Measurements from ENCODE around the gene ROPN1. TPM values are rescaled to one million over a fixed set of nuclear protein-coding genes. Genes with fewer than 3 reads are reported as not detected.
"Not testable (repeated sequence)": the region's sequence is repeated elsewhere in the genome, so short reads cannot be mapped to it uniquely, and the experiment has no call there.

The ROPN1 gene
- total RNA-seq, 1 donor from 2014 or later: not detected

DNA sequence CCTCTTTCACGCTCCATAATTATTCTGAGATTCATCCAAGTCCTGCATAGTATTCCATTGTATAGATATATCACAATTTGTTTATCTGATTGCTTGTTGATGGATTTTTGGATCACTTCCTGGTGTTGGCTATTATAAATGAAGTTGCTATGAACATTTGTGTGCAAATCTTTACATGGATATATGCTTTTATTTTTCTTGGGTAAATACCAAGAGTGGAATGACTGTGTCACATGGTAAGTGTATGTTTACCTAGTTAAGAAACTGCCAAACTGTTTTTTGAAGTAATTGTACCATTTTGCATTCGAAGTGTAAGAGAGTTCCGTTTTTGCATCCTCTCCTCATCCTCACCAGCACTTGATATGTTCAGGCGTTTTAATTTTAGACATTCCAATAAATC lies 34.6 kb upstream of the ROPN1 start:
- Mint-ChIP-seq H3K36me3 (no peaks in the 10 kb centered on the region), H3K27me3 (ENCODE audit: insufficient read depth, low read depth) (no peaks in the 10 kb centered on the region), H3K9me3 (no peaks in the 10 kb centered on the region), H3K4me1 (peaks cover 6% of the 10 kb centered on the region), H3K4me3 (no peak overlapping the region), H3K27ac (no peak overlapping the region)
- peaks cover 6% of the 10 kb centered on the region for H3K4me1 ChIP-seq
- no peak for TF ChIP-seq EZH2 (IDR thresholded peaks at IDR 0.05)
- no peak for TF ChIP-seq CTCF (IDR thresholded peaks at IDR 0.05)
- TF ChIP-seq EZH2phosphoT487 (IDR thresholded peaks at IDR 0.05): no peak
- no peak overlapping the region for H3K4me2 ChIP-seq
- peaks cover 62% of the 10 kb centered on the region for H3K27me3 ChIP-seq
- no peak overlapping the region for H2AFZ ChIP-seq (replicated peaks)
- no peak overlapping the region for H3K27ac ChIP-seq
- H3F3A ChIP-seq (ENCODE audit: low read depth): peaks cover 3% of the 10 kb centered on the region
- no peaks in the 10 kb centered on the region for H3K79me2 ChIP-seq (ENCODE audit: low read depth)
- no peaks in the 10 kb centered on the region for H3K9me3 ChIP-seq (ENCODE audit: low read depth)
- no peak overlapping the region for H3K4me3 ChIP-seq
- no peak for DNase-seq (ENCODE audit: low spot score)
- no peaks in the 10 kb centered on the region for H3K36me3 ChIP-seq
- no peak overlapping the region for H3K9ac ChIP-seq
- H4K20me1 ChIP-seq (ENCODE audit: low read depth): no peaks in the 10 kb centered on the region

DNA sequence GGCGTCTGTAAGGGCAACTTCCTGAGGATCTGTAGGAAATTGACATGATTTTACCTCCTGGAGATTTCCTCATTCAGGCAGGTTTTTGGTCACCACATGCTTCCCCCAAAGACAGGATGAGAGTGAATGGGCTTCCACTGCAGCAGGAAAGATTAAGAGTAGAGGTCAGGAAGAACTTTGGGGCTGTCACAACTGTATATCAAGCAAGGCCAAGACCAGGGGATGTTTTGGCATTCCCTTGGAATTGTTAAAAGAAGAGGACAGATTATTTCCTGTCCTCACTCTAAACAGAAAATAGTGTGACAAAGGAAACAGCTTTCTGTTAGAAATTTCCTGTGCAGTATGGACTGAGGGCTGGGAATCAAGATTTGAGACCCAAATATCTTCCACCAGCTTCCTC lies 31.6 kb upstream of the ROPN1 start:
- not testable (repeated sequence) for H3K4me1 ChIP-seq; H3K27ac ChIP-seq; H3K4me3 Mint-ChIP-seq; H2AFZ ChIP-seq (replicated peaks); H3K9ac ChIP-seq; H3K4me2 ChIP-seq; H3K4me1 Mint-ChIP-seq; H3K79me2 ChIP-seq (ENCODE audit: low read depth); H3K4me3 ChIP-seq; H3K27me3 Mint-ChIP-seq (ENCODE audit: insufficient read depth, low read depth); H3K27ac Mint-ChIP-seq; DNase-seq (ENCODE audit: low spot score); H3K36me3 ChIP-seq; H3K9me3 Mint-ChIP-seq; H3K36me3 Mint-ChIP-seq; H4K20me1 ChIP-seq (ENCODE audit: low read depth); H3K9me3 ChIP-seq (ENCODE audit: low read depth); H3F3A ChIP-seq (ENCODE audit: low read depth)
- peaks cover 34% of the 10 kb centered on the region for H3K27me3 ChIP-seq

DNA sequence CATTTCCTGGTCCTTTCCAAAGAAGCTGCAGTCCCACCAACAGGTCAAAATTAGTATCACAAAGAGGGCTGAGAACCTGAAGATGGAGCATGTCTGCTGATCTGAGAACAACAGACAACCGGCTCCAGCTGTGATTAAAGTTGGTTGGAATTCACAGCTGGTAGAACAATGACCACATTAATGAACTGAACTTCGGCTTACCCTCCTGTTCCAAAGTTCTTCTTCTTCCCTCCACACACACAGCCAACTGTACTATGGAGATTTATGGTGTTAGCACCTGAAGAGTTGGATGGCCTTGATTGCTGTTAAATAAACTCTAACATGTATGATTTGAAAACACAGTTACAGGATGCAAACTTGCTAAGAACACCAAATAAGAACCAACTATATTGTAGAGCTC lies 27.4 kb upstream of the ROPN1 start:
- Histone ChIP-seq H3K27me3 (no peaks in the 10 kb centered on the region), H2AFZ (replicated peaks) (no peak overlapping the region), H4K20me1 (ENCODE audit: low read depth) (no peaks in the 10 kb centered on the region), H3K4me2 (no peak overlapping the region), H3K36me3 (no peaks in the 10 kb centered on the region), H3K79me2 (ENCODE audit: low read depth) (no peaks in the 10 kb centered on the region), H3K9me3 (ENCODE audit: low read depth) (no peaks in the 10 kb centered on the region), H3K4me3 (no peak overlapping the region), H3F3A (ENCODE audit: low read depth) (no peaks in the 10 kb centered on the region), H3K9ac (no peak overlapping the region), H3K4me1 (no peaks in the 10 kb centered on the region), H3K27ac (no peak overlapping the region)
- no peaks in the 10 kb centered on the region for H3K36me3 Mint-ChIP-seq
- no peak for TF ChIP-seq EZH2 (IDR thresholded peaks at IDR 0.05)
- no peak for TF ChIP-seq CTCF (IDR thresholded peaks at IDR 0.05)
- TF ChIP-seq EZH2phosphoT487 (IDR thresholded peaks at IDR 0.05): no peak
- DNase-seq (ENCODE audit: low spot score): no peak
- no peak overlapping the region for H3K4me3 Mint-ChIP-seq
- H3K27ac Mint-ChIP-seq: no peak overlapping the region
- H3K4me1 Mint-ChIP-seq: peaks cover 10% of the 10 kb centered on the region
- peaks cover 11% of the 10 kb centered on the region for H3K27me3 Mint-ChIP-seq (ENCODE audit: insufficient read depth, low read depth)
- no peaks in the 10 kb centered on the region for H3K9me3 Mint-ChIP-seq

- not testable (repeated sequence) for DNase-seq (ENCODE audit: low spot score); H3K27ac Mint-ChIP-seq; H3K79me2 ChIP-seq (ENCODE audit: low read depth); H3K4me2 ChIP-seq; H4K20me1 ChIP-seq (ENCODE audit: low read depth); H3K4me1 ChIP-seq; H3K9me3 ChIP-seq (ENCODE audit: low read depth); H3K9me3 Mint-ChIP-seq; H3K27ac ChIP-seq; H3F3A ChIP-seq (ENCODE audit: low read depth); H3K4me3 ChIP-seq; H3K4me1 Mint-ChIP-seq; H2AFZ ChIP-seq (replicated peaks); H3K27me3 ChIP-seq; H3K9ac ChIP-seq; H3K36me3 ChIP-seq; H3K4me3 Mint-ChIP-seq; H3K36me3 Mint-ChIP-seq
- H3K27me3 Mint-ChIP-seq (ENCODE audit: insufficient read depth, low read depth): peaks cover 11% of the 10 kb centered on the region
Observed at GRCh38 chr3:124017502-124017901, 25.6 kb upstream of the ROPN1 start.

Data from neural progenitor cell (in vitro differentiated cells).